ENCODE data around the gene GPR156.

GPR156 gene

GRCh38 chr3:120326784-120327183 lies 41.8 kb upstream of the GPR156 start:
- no peak for TF ChIP-seq ZBTB7A (IDR thresholded peaks at IDR 0.05; ENCODE audit: low read depth)
- TF ChIP-seq FOXM1 (IDR thresholded peaks at IDR 0.05; ENCODE audit: borderline replicate concordance, low read depth), result no peak
- TF ChIP-seq TAF1 (IDR thresholded peaks at IDR 0.05; ENCODE audit: low read depth), result no peak
- TF ChIP-seq NFIC (IDR thresholded peaks at IDR 0.05), result no peak
- TF ChIP-seq TCF12 (IDR thresholded peaks at IDR 0.05; ENCODE audit: low read depth), result no peak
- no peak for TF ChIP-seq EP300 (IDR thresholded peaks at IDR 0.05; ENCODE audit: borderline replicate concordance)
- TF ChIP-seq EGR1 (IDR thresholded peaks at IDR 0.05), result no peak
- TF ChIP-seq MAX (IDR thresholded peaks at IDR 0.05), result no peak
- TF ChIP-seq RAD21 (IDR thresholded peaks at IDR 0.05; ENCODE audit: low read depth), result no peak
- no peak for TF ChIP-seq REST (IDR thresholded peaks at IDR 0.05; ENCODE audit: low read depth)
- no peak for TF ChIP-seq YY1 (IDR thresholded peaks at IDR 0.05; ENCODE audit: low read depth)
- TF ChIP-seq CREB1 (IDR thresholded peaks at IDR 0.05; ENCODE audit: low read depth), result no peak
- no peak for TF ChIP-seq TEAD4 (IDR thresholded peaks at IDR 0.05)
- no peak for TF ChIP-seq CEBPB (IDR thresholded peaks at IDR 0.05)
- TF ChIP-seq USF1 (IDR thresholded peaks at IDR 0.05), result no peak

GRCh38 chr3:120324190-120324589 lies 39.2 kb upstream of the GPR156 start:
- TF ChIP-seq TEAD4 (IDR thresholded peaks at IDR 0.05) (no peak), ZBTB7A (IDR thresholded peaks at IDR 0.05; ENCODE audit: low read depth) (no peak), EGR1 (IDR thresholded peaks at IDR 0.05) (no peak), MAX (IDR thresholded peaks at IDR 0.05) (no peak), TAF1 (IDR thresholded peaks at IDR 0.05; ENCODE audit: low read depth) (no peak), REST (IDR thresholded peaks at IDR 0.05; ENCODE audit: low read depth) (no peak), TCF12 (IDR thresholded peaks at IDR 0.05; ENCODE audit: low read depth) (no peak), EP300 (IDR thresholded peaks at IDR 0.05; ENCODE audit: borderline replicate concordance) (no peak), YY1 (IDR thresholded peaks at IDR 0.05; ENCODE audit: low read depth) (no peak), RAD21 (IDR thresholded peaks at IDR 0.05; ENCODE audit: low read depth) (no peak), NFIC (IDR thresholded peaks at IDR 0.05) (no peak), CEBPB (IDR thresholded peaks at IDR 0.05) (no peak), USF1 (IDR thresholded peaks at IDR 0.05) (no peak), CREB1 (IDR thresholded peaks at IDR 0.05; ENCODE audit: low read depth) (no peak)

- TF ChIP-seq TEAD4 (IDR thresholded peaks at IDR 0.05), result no peak
- TF ChIP-seq YY1 (IDR thresholded peaks at IDR 0.05; ENCODE audit: low read depth), result no peak
- TF ChIP-seq ZBTB7A (IDR thresholded peaks at IDR 0.05; ENCODE audit: low read depth), result no peak
- no peak for TF ChIP-seq TAF1 (IDR thresholded peaks at IDR 0.05; ENCODE audit: low read depth)
- TF ChIP-seq NFIC (IDR thresholded peaks at IDR 0.05), result no peak
- TF ChIP-seq CREB1 (IDR thresholded peaks at IDR 0.05; ENCODE audit: low read depth), result no peak
These were observed 27.1 kb upstream of the GPR156 start for GRCh38 chr3:120311863-120312794.

- TF ChIP-seq RAD21 (IDR thresholded peaks at IDR 0.05; ENCODE audit: low read depth) (no peak), MAX (IDR thresholded peaks at IDR 0.05) (no peak), FOXM1 (IDR thresholded peaks at IDR 0.05; ENCODE audit: borderline replicate concordance, low read depth) (no peak), TEAD4 (IDR thresholded peaks at IDR 0.05) (no peak), YY1 (IDR thresholded peaks at IDR 0.05; ENCODE audit: low read depth) (no peak), NFIC (IDR thresholded peaks at IDR 0.05) (no peak), EGR1 (IDR thresholded peaks at IDR 0.05) (no peak), CEBPB (IDR thresholded peaks at IDR 0.05) (no peak), EP300 (IDR thresholded peaks at IDR 0.05; ENCODE audit: borderline replicate concordance) (no peak), TAF1 (IDR thresholded peaks at IDR 0.05; ENCODE audit: low read depth) (no peak), REST (IDR thresholded peaks at IDR 0.05; ENCODE audit: low read depth) (no peak), ZBTB7A (IDR thresholded peaks at IDR 0.05; ENCODE audit: low read depth) (no peak), CREB1 (IDR thresholded peaks at IDR 0.05; ENCODE audit: low read depth) (no peak), TCF12 (IDR thresholded peaks at IDR 0.05; ENCODE audit: low read depth) (no peak), USF1 (IDR thresholded peaks at IDR 0.05) (no peak)
These were observed 21.8 kb upstream of the GPR156 start for GRCh38 chr3:120306519-120307455.
